Right lobe of liver (tissue), 6 donors: ENCODE measurements around the gene KCNQ2. TPM values are rescaled to one million over a fixed set of nuclear protein-coding genes. Genes with fewer than 3 reads are reported as not detected.

ENCODE experiments used
- ATAC-seq, 4 donors: fragments of 200-7000 bp; cut with Tn5 transposase; one replicate each; pipeline ENCODE4 v1.9.1; 2020; ENCODE audit warnings: mild to moderate bottlenecking in 4 of 4, moderate library complexity in 4 of 4
- DNase-seq, 3 donors: peaks; one replicate each; pipeline ENCODE4 v3.0.0-alpha.2; 2020
- H3K27ac ChIP-seq, 3 donors: fragments of 200-600 bp; one replicate each; pipeline ENCODE4 v1.8.0; 2022
- H3K27me3 ChIP-seq, 2 donors: fragments of 200-600 bp; one replicate each; pipeline ENCODE4 v1.8.0; 2022
- H3K36me3 ChIP-seq, 4 donors: fragments of 200-600 bp; sonication (generic) in 1 of 4; one replicate each; pipeline versions ENCODE4 v1.5.1 to v1.8.0; 2017 to 2022; ENCODE audit warnings: control low read depth in 1 of 4
- H3K4me1 ChIP-seq, 4 donors: fragments of 200-600 bp; sonication (generic) in 1 of 4; one replicate each; pipeline versions ENCODE4 v1.5.1 to v1.8.0; 2017 to 2022; ENCODE audit warnings: control low read depth in 1 of 4
- H3K4me3 ChIP-seq, 3 donors: fragments of 200-600 bp; one replicate each; pipeline ENCODE4 v1.8.0; 2022
- H3K9me3 ChIP-seq, 4 donors: fragments of 200-600 bp; sonication (generic) in 1 of 4; one replicate each; pipeline versions ENCODE4 v1.5.1 to v1.8.0; 2017 to 2022; ENCODE audit warnings: control low read depth in 1 of 4
- CTCF ChIP-seq, 4 donors: fragments of 200-600 bp in 3 of 4; fragments of 450-650 bp in 1 of 4; IDR thresholded peaks; one replicate each; pipeline versions ENCODE4 v1.5.1 to v1.8.0; 2016 to 2022; ENCODE audit warnings: antibody characterized with exemption in 4 of 4, mild to moderate bottlenecking in 2 of 4
- POLR2A ChIP-seq: fragments of 450-650 bp; IDR thresholded peaks from one replicate; pipeline ENCODE4 v1.6.1; 2017; ENCODE audit warnings: antibody characterized with exemption, mild to moderate bottlenecking
- WGBS: methylation state at CpG from one replicate; pipeline ENCODE4 v1.1.6; 2018; ENCODE audit warnings: low coverage, low lambda C conversion rate; ENCODE audit not compliant: insufficient coverage; ENCODE audit errors: missing lambda C conversion rate; 5-methylcytosine and 5-hydroxymethylcytosine counted together
- intact Hi-C, 2 donors: fragments of 100-400 bp; cut with DNase I; formaldehyde crosslinking; loops; one replicate each; pipeline versions ENCODE4 v1.11.2 to v1.14.1; 2022
- total RNA-seq, 6 experiments: library from RNA; depleted of rRNA in 2 of 6; stranded (reverse); fragments of >200 nt in 2 of 6; fragmentation: NEBNext Ultra II Directional in 3 of 6; extraction: Animal tissue kit (Norgen Biotek cat#: 25700) in 3 of 6; gene quantifications; one replicate each; pipeline versions ENCODE4 v1.1.0 to v1.2.4, GENCODE V29; 2016 to 2023
- donor health status: DM: no; HTN: yes; CAD: no.
- donor health status: DM: no; HTN: no; CAD: no.
- donor health status: DM: no; HTN: no; CAD: no.
- donor health status: DM: no; HTN: yes; CAD: no.
- donor health status: DM: no; HTN: yes; CAD: no.

Gene KCNQ2
- total RNA-seq, 6 experiments from 2014 or later: not detected

GRCh38 chr20:63501818-63502670 lies 29.6 kb upstream of the KCNQ2 start:
- Histone ChIP-seq H3K27me3 (peaks cover 0 to 7% of the 10 kb centered on the region in 2 donors), H3K27ac (no peak overlapping the region), H3K4me1 (no peaks in the 10 kb centered on the region), H3K9me3 (no peaks in the 10 kb centered on the region), H3K36me3 (no peaks in the 10 kb centered on the region), H3K4me3 (no peak overlapping the region)
- no peak for ATAC-seq
- 19% methylated on average over 5 of the region's 26 CpGs for WGBS
- TF ChIP-seq POLR2A: no peak
- no peak for TF ChIP-seq CTCF (IDR thresholded peaks at IDR 0.05)
- intact Hi-C loops: no loop called here
- DNase-seq: peak in 1 of 3 donors; percentile 35

GRCh38 chr20:63500902-63501817 lies 28.7 kb upstream of the KCNQ2 start:
- Histone ChIP-seq H3K27me3 (peaks cover 0 to 7% of the 10 kb centered on the region in 2 donors), H3K27ac (no peak overlapping the region), H3K36me3 (no peaks in the 10 kb centered on the region), H3K9me3 (no peaks in the 10 kb centered on the region), H3K4me1 (no peaks in the 10 kb centered on the region), H3K4me3 (no peak overlapping the region)
- no peak for TF ChIP-seq POLR2A
- TF ChIP-seq CTCF (IDR thresholded peaks at IDR 0.05): no peak
- peak in 2 of 3 donors; percentile 36 to 41 for DNase-seq
- intact Hi-C loops: no loop called here
- 77% methylated on average over 23 of the region's 27 CpGs for WGBS
- no peak for ATAC-seq

- Histone ChIP-seq H3K4me3 (no peak overlapping the region), H3K4me1 (no peaks in the 10 kb centered on the region), H3K27ac (no peak overlapping the region), H3K27me3 (peaks cover 0 to 7% of the 10 kb centered on the region in 2 donors), H3K9me3 (no peaks in the 10 kb centered on the region), H3K36me3 (no peaks in the 10 kb centered on the region)
- DNase-seq (peak in 2 of 3 donors; percentile 35 to 42), ATAC-seq (no peak)
- TF ChIP-seq CTCF (IDR thresholded peaks at IDR 0.05) (no peak), POLR2A (no peak)
- intact Hi-C loops: no loop called here
- 80% methylated on average over 1 of the region's 24 CpGs for WGBS
These were observed 27.9 kb upstream of the KCNQ2 start for GRCh38 chr20:63500151-63500901.

- Histone ChIP-seq H3K27me3 (peaks cover 0 to 7% of the 10 kb centered on the region in 2 donors), H3K4me1 (no peaks in the 10 kb centered on the region), H3K9me3 (no peaks in the 10 kb centered on the region), H3K36me3 (no peaks in the 10 kb centered on the region), H3K27ac (no peak overlapping the region), H3K4me3 (peak overlapping the region in 1 of 3 donors; percentile 19)
- DNase-seq (peak in 2 of 3 donors; percentile 40 to 41), ATAC-seq (no peak)
- no CpG with 5 or more reads among the region's 48 CpGs for WGBS
- TF ChIP-seq CTCF (IDR thresholded peaks at IDR 0.05): no peak
- TF ChIP-seq POLR2A: no peak
- intact Hi-C loops: no loop called here
These were observed 27.0 kb upstream of the KCNQ2 start for GRCh38 chr20:63499338-63499969.
